ENCODE measurements around the gene NMNAT1.
A peak's percentile ranks its signal among the peaks of the same experiment; 100 is the strongest.

Gene NMNAT1

DNA sequence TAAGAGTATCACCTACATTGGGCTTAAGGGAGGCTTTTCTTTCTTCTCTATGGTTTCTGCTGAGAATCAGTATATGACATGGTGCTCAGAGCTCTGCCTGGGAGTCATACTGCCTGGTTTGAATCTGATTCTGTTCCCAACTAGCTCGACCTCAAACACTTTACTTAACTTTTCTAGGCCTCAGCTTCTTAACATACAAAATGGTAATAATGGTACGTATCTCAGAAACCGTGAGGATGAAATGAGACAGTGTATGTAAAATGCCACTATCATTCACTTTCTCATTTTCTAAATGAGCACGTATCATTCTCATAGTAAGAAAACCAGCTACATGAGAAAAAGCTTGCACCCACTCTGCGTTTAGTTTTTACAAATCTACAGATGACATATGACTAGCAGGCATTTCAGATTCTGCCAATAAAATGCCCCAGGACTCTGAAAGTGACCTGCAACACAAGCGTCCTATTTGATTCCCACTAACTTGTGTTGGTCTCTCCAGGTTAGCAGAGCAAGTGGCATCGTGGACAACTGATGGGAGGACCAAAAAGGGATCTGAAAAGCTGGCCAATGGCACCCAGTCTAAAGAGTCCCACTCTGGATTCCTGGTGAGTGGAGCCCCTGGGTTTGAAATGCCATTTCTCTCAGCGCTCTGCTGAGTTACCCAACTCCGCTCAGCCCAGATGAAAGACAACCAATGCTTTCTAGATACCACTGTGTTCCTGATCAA, 39.3 kb upstream of the NMNAT1 start:
- TF ChIP-seq, protein P1, sequence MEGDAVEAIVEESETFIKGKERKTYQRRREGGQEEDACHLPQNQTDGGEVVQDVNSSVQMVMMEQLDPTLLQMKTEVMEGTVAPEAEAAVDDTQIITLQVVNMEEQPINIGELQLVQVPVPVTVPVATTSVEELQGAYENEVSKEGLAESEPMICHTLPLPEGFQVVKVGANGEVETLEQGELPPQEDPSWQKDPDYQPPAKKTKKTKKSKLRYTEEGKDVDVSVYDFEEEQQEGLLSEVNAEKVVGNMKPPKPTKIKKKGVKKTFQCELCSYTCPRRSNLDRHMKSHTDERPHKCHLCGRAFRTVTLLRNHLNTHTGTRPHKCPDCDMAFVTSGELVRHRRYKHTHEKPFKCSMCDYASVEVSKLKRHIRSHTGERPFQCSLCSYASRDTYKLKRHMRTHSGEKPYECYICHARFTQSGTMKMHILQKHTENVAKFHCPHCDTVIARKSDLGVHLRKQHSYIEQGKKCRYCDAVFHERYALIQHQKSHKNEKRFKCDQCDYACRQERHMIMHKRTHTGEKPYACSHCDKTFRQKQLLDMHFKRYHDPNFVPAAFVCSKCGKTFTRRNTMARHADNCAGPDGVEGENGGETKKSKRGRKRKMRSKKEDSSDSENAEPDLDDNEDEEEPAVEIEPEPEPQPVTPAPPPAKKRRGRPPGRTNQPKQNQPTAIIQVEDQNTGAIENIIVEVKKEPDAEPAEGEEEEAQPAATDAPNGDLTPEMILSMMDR (IDR thresholded peaks at IDR 0.05; ENCODE audit: insufficient read depth, low read depth, low read length, missing control alignments), result no peak
- no peak overlapping the region for H3K4me3 ChIP-seq (ENCODE audit: low read length)
- DNase-seq (ENCODE audit: low read depth), result no peak

DNA sequence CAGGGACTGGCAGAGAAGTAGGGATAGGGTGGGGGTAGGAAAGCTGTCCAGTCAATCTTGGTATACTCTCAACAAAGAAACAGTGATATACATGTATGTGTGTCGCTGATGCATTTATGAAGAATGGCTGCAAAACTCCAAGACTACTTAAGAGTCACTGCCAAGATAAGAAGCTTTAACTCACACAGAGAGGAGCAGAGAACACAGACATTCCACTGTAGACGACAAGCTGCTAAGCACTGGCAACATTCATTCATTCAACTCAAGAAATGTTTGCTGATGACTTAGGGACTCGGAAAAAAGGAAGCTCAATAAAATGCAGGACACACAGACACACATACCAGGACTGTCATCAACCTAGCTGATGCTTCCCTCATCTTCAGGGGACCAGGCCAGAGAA, 38.7 kb upstream of the NMNAT1 start:
- no peak overlapping the region for H3K4me3 ChIP-seq (ENCODE audit: low read length)
- TF ChIP-seq, protein P1 (IDR thresholded peaks at IDR 0.05; ENCODE audit: insufficient read depth, low read depth, low read length, missing control alignments), result no peak
- DNase-seq (ENCODE audit: low read depth), result no peak

DNA sequence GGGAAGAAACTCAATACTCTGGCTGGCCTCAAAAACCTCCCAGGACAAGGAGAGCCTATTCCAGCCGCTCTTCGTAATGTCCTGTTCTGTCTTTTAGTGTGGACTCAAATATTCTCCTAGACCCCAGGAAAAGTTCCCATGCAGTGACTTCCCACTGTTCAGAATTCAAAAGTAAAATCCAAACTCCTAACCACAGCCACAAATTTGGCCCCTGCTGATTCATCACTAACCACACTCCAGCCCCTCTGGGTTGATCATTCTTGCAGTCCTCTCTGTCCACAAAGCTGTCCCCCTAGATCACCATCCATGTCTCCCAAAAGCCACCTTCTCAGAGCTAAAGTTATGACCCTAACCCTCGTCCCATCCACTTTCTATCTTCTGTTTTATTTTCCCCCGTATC, 38.3 kb upstream of the NMNAT1 start:
- no peak for DNase-seq (ENCODE audit: low read depth)
- no peak overlapping the region for H3K4me3 ChIP-seq (ENCODE audit: low read length)
- TF ChIP-seq, protein P1 (IDR thresholded peaks at IDR 0.05; ENCODE audit: insufficient read depth, low read depth, low read length, missing control alignments), result no peak

DNA sequence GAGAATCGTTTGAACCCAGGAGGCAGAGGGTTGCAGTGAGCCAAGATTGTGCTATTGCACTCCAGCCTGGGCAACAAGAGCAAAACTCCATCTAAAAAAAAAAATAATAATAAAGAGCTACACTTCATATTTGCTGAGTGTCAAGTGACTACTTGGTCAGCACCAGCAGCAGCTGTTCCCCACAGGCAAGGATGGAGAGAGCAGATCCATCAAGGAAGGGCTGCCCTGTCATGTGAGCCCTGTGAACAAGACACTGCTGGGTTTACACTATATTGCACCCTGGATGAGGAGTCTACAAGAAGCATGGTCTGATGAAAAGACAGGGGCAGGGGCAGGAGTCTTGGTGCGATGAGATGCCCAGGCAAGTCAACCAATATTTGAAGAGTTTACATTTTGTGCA, 36.8 kb upstream of the NMNAT1 start:
- DNase-seq (ENCODE audit: low read depth), result no peak
- TF ChIP-seq, protein P1 (IDR thresholded peaks at IDR 0.05; ENCODE audit: insufficient read depth, low read depth, low read length, missing control alignments), result no peak
- H3K4me3 ChIP-seq (ENCODE audit: low read length), result no peak overlapping the region

DNA sequence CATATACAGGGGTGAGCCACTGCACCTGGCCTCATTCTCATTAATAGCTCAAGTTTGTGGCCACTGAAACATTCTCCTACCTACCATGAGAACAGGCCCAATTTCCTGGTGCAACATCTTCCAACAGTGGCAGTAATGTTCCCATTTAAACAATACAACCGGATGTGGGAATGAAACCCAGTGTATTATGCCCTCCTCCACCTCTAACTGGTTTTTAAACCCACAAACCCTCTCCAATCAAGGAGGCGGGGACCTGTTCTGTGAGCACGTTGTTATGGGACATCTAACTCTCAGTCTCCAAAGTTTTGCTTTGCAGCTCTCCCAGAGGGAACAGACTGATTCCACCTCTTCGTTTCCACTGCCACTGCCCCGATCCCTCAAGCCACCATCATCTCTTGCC, 35.8 kb upstream of the NMNAT1 start:
- no peak for DNase-seq (ENCODE audit: low read depth)
- TF ChIP-seq, protein P1 (IDR thresholded peaks at IDR 0.05; ENCODE audit: insufficient read depth, low read depth, low read length, missing control alignments), result no peak
- H3K4me3 ChIP-seq (ENCODE audit: low read length), result no peak overlapping the region

DNA sequence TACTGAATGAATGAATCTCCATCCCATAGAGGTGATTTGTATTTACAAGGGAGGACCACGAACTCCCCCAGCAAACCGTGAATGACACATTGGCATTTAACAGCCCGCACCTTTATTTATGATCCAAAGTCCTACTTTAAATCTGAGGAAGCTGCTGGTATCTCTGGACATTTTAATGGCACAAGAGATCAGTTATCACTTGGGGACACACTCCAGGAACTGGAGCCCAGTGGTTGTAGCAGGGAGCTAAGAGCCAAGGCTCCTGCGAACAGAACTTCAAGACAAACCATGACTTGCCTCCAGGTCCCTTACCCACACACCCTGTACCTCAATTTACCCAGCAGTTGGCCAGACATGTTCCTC, 34.4 kb upstream of the NMNAT1 start:
- peak overlapping the region; percentile 81 for H3K4me3 ChIP-seq (ENCODE audit: low read length)
- DNase-seq (ENCODE audit: low read depth), result no peak
- TF ChIP-seq, protein P1 (IDR thresholded peaks at IDR 0.05; ENCODE audit: insufficient read depth, low read depth, low read length, missing control alignments), result no peak
